Limb (tissue), 2 donors: ENCODE measurements around the gene WFIKKN1.
A peak's percentile ranks its signal among the peaks of the same experiment; 100 is the strongest.

Experiments
- DNase-seq, 2 donors: peaks; one replicate each; pipeline ENCODE4 v3.0.0-alpha.2; 2016; ENCODE audit errors: extremely low spot score in 2 of 2

The WFIKKN1 gene, protein sequence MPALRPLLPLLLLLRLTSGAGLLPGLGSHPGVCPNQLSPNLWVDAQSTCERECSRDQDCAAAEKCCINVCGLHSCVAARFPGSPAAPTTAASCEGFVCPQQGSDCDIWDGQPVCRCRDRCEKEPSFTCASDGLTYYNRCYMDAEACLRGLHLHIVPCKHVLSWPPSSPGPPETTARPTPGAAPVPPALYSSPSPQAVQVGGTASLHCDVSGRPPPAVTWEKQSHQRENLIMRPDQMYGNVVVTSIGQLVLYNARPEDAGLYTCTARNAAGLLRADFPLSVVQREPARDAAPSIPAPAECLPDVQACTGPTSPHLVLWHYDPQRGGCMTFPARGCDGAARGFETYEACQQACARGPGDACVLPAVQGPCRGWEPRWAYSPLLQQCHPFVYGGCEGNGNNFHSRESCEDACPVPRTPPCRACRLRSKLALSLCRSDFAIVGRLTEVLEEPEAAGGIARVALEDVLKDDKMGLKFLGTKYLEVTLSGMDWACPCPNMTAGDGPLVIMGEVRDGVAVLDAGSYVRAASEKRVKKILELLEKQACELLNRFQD

GRCh38 chr16:630815-631405 lies at the start of gene WFIKKN1:
WFIKKN1 (plus strand) TSS chr16:630985; CDS start chr16:631254, 269 bp downstream.
- peak in 1 of 2 donors; percentile 48 for DNase-seq

DNA sequence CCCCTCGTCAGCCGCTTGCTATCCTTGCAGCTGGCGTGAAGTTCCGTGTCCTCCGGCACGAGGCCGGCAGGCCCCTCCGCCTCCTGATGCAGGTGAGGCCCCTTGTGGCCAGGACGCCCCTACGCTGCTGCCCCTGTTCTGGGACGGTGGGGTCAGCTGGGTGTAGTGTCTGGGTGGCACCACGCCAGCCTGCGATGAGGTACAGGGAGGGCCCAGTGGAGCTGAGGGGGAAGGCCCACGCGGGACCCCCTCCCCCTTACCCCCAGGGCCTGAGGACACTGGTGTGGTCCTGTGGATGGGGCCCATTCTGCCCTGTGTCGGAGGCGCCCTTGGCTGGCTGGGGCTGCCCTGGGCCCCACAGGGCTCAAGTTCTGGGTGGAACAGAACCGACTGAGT lies 48.6 kb upstream of the WFIKKN1 start:
- DNase-seq = no peak

GRCh38 chr16:582614-583331 lies 48.0 kb upstream of the WFIKKN1 start:
- DNase-seq = no peak

DNA sequence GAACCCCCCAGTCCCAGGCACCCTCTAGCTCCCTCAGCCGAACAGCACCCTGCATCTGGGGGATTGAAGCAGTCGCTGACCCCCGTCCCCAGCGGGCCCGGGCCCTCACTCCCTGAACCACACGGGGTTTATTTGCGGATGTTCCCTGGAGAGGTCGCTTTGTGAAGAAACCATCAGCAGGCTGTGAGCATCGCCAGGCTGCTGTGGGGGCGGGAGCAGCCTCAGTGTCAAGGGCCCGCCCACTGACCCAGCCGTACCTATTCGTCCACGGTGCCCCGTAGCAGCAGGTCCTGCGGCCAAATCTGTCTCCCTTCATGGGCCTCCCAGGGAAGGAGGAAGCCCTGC lies 47.3 kb upstream of the WFIKKN1 start:
- DNase-seq = no peak

GRCh38 chr16:583815-584591 lies 46.8 kb upstream of the WFIKKN1 start:
- no peak for DNase-seq

- no peak for DNase-seq
These were observed 45.4 kb upstream of the WFIKKN1 start for GRCh38 chr16:585351-585750.

- DNase-seq = no peak
These were observed 44.6 kb upstream of the WFIKKN1 start for GRCh38 chr16:586047-586644.

DNA sequence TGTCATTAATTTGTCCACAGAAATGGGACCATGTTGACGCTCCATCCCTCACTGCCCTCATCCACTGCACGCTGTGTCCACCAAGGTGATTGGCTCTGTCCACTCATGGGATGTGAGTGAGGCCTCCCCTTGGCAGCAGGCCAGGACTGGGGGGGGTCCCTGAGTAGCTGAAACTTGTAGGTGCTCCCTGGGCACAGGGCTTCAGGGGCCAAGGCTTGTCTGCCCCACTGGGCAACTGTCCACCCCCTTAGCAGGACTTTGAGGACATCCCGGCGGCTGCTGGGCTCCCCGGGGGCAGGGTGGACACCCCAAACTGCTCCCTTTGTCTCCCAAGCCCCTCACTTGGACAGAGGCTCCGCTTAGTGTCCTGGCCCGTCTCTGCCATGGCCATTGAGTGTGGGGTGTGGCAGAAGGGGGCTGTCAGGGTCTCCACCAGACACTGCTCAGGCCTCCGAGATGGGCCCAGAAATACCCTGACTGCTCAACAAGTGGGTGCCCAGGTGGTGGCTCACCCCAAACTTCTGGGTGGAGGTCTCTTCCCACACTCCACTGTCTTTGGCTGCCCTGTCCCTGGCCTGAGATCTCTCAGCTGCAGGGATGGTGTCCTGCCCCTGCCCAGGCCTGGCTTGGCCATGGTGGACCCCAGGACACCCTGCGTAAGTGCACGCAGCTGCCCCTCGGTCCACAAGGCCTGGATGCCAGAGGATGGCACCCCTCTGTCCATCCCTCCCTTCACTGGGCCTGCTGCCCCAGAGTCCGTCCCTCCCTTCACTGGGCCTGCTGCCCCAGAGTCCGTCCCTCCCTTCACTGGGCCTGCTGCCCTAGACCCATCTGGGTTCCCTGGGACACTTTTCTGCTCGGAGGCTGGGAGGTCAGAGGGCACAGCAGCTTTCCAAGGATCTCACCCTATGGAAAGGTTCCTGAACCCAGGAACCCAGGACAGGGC lies 43.9 kb upstream of the WFIKKN1 start:
- DNase-seq = no peak

DNA sequence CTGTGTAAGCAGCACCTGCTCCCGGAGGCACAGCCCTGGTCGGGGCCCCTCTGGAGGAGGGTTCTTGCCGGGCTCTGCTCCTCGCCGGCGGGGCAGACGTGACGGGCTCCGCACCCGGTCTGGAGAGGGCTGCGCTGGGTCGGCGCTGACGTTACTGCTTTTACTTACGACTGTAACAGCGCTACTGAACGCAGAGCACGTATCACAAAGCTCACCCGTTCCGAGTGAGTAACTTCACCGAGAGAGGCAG lies 42.2 kb upstream of the WFIKKN1 start:
- peak in 1 of 2 donors; percentile 72 for DNase-seq

- DNase-seq = peak; percentile 96 to 99
These were observed 41.7 kb upstream of the WFIKKN1 start for GRCh38 chr16:588889-589657.

GRCh38 chr16:589658-590187 lies 41.1 kb upstream of the WFIKKN1 start, which contains the start of gene RAB40C:
RAB40C (plus strand) TSS chr16:590066; CDS start chr16:590292, 226 bp downstream.
- DNase-seq = peak; percentile 97 to 100

DNA sequence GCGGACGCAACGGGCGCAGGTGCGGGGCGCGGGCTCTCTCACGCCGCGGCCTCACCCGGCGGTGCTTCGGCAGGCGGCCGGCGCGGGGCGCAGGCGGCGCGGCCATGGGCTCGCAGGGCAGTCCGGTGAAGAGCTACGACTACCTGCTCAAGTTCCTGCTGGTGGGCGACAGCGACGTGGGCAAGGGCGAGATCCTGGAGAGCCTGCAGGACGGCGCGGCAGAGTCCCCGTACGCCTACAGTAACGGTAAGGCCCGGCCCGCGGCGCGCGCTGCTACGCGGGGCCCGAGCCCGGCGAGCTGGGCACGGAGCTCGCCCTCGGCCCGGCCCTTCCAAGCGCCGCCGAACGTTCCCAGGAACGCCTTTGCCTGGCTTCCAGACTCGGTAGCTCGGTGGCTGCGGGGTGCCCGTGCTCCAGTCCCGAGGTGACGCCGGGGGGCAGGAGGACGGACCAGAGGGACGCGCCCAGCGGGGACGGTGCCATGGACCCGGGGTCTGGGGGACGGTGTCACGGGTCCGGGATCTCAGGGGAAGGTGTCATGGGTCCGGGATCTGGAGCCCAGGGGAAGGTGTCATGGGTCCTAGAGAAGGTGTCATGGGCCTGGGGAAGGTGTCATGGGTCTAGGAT lies 40.5 kb upstream of the WFIKKN1 start:
- DNase-seq = no peak

DNA sequence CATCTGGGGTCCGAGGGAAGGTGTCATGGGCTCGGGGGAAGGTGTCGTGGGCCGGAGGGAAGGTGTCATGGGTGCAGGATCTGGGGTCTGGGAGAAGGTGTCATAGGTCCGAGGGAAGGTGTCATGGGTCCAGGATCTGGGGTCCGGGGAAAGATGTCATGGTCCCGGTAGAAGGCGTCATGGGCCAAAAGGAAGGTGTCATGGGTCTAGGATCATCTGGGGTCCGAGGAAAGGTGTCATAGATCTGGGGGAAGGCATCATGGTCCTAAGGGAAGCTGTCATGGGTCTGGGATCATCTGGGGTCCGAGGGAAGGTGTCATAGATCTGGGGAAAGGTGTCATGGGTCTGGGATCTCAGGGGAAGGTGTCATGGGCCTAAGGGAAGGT lies 40.0 kb upstream of the WFIKKN1 start:
- DNase-seq = no peak

- DNase-seq = no peak
These were observed 39.6 kb upstream of the WFIKKN1 start for GRCh38 chr16:591231-591630.

- DNase-seq = no peak
These were observed 38.8 kb upstream of the WFIKKN1 start for GRCh38 chr16:591892-592517.

DNA sequence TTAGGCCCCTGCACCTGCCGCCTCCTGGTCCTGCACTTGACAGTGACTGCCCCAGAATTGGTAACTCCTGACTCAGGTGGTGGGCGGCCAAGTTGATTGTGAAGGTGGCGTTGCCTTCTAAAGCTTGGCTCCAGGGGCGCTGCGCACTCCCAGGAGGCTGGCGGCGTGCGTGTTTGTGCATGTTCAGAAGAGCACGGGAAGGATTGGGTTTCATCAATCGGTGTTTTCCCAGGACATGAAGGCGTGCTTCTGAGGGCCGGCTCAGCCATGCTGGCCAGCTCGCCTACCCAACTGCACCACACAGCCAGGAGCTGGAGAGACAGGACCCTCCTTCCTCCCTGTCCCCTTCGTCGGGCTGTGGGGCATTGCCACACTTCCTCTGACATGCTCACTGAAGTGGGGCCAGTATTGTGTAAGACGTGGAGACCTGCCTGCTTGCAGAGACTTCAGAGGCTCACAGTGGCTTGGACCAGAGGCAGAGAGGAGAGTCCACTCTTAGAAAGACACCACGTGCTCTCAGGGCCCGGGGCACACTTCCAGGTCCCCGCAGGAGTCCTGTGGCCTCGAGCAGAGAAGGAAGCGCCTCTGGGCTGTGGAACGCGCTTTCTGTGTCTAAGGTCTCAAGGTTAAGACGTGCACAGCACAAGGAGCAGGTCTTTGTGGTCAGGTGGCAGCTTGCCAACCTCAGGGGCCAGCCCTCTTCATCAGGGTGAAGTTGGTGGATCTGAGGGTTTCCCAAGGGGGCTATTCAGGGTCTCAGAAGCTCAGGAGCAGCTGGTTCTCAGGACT lies 38.1 kb upstream of the WFIKKN1 start:
- peak in 1 of 2 donors; percentile 32 for DNase-seq

- peak in 1 of 2 donors; percentile 25 for DNase-seq
These were observed 37.4 kb upstream of the WFIKKN1 start for GRCh38 chr16:593406-593805.
